Inferior parietal cortex (tissue), 1 donor: ENCODE data around the gene INF2.
A peak's percentile ranks its signal among the peaks of the same experiment; 100 is the strongest.
"Not testable (repeated sequence)": the region's sequence is repeated elsewhere in the genome, so short reads cannot be mapped to it uniquely, and the experiment has no call there.

Source experiments
- DNase-seq: peaks from one replicate; pipeline ENCODE4 v3.0.0-alpha.2; 2016; ENCODE audit errors: extremely low spot score

The INF2 gene

DNA sequence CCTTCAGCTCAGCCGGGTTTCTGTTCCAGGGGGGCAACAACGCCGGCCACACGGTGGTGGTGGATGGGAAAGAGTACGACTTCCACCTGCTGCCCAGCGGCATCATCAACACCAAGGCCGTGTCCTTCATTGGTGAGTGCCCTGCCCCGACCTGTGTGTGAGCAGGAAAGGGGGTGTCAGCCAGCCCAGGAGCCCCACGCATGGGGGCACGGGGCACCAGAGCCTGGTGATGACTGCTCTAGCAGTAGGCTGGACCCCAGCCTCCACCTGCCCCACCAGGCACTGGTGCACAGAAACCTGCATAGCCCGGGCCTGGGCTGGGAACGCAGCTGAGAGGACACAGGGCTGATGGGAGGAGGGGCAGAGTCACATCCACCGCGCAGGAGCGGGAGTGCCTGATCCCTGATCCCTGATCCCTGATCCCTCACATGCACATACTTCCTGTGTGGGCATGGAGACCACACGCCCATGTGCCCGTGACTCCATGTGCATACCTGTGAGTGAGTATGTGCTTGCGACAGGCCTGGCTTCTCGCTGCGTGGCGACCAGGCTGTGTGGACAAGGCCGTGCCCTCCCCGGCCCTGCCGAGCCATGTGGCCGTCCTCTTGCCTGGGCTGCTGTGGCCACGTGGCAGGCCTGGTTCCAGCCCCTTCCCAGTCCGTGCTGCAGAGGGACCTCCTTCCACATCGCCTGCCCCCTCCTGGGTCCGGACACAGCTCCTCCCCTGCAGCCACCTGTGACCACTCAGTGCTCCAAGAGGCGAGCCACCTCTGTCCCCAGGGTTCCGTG is 45.8 kb downstream of the INF2 start:
- DNase-seq: no peak

GRCh38 chr14:104735830-104736642 is 46.6 kb downstream of the INF2 start:
- no peak for DNase-seq

DNA sequence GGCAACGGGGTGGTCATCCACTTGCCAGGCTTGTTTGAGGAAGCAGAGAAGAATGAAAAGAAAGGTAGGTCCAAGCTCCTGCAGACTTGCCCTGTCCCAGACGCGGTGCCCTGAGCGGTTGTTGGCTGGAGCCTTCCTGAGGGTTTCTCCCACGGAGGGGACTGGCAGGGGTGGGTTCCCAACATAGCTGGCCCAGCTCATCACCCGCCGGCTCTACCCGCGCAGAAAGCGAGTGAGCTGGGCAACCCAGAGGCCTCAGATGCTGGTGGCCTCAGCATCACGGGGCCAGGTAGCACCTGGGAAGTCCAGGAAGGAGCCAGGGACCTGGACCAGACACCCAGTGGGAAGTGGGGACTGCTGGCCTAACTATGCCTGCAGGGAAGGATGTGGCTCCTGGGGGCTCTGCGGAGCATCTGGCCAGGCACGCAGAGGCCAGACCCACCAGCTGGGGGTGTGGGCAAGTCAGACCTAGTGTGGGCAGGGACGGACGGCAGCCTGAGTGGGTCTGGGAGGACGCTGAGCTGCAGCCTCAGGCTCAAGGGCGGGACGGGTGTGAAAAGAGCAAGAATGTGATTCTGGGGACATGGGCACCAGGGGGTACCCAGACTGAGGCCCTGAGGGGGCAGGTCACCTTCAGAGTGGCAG is 49.1 kb downstream of the INF2 start:
- DNase-seq: no peak

GRCh38 chr14:104739026-104739425 is 49.6 kb downstream of the INF2 start:
- no peak for DNase-seq

- no peak for DNase-seq
These were observed 50.4 kb downstream of the INF2 start for GRCh38 chr14:104739546-104740516.

DNA sequence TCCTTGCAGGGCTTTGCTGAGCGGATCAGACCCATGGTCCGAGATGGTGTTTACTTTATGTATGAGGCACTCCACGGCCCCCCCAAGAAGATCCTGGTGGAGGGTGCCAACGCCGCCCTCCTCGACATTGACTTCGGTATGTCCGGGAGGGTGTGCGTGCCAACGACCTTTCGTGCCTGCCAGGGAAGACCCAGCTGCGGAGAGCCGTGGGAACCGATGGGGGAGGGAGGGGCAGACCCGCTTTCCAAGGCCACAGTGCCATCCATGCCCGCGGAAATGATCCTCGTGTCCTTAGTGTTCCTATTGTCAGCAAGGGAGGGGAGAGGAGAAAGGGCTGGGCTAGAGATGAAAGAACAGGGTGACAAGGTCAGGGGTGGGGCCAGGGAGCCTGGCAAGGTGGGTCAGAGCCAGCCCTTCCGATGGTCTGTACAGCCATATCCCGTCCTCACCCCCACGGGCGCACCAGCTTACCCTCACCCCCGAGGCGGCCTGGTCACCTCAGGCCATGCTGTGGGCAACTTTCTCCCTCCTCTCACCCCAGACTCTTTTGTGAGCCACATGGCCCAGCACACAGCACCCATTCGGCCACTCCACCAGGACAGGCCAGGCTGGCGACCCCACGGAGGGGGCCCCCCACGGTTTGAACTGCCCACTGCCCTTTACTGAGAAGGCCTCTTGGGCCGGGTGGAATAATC is 51.8 kb downstream of the INF2 start:
- DNase-seq: no peak

DNA sequence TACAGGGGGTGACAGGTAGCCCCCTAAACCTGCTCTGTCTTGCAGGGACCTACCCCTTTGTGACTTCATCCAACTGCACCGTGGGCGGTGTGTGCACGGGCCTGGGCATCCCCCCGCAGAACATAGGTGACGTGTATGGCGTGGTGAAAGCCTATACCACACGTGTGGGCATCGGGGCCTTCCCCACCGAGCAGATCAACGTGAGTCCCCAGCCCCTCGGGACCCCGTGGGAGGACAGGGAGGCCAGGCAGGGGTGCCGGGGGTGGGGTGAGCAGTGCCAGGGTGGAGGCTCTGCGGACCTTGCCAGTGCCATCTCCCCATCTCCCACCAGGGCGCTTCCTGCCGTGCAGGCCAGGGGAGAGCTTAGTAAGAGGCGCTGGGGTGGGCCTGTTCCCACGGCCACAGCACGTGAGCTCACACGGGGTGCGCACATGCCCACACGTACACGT is 52.4 kb downstream of the INF2 start:
- DNase-seq: no peak

DNA sequence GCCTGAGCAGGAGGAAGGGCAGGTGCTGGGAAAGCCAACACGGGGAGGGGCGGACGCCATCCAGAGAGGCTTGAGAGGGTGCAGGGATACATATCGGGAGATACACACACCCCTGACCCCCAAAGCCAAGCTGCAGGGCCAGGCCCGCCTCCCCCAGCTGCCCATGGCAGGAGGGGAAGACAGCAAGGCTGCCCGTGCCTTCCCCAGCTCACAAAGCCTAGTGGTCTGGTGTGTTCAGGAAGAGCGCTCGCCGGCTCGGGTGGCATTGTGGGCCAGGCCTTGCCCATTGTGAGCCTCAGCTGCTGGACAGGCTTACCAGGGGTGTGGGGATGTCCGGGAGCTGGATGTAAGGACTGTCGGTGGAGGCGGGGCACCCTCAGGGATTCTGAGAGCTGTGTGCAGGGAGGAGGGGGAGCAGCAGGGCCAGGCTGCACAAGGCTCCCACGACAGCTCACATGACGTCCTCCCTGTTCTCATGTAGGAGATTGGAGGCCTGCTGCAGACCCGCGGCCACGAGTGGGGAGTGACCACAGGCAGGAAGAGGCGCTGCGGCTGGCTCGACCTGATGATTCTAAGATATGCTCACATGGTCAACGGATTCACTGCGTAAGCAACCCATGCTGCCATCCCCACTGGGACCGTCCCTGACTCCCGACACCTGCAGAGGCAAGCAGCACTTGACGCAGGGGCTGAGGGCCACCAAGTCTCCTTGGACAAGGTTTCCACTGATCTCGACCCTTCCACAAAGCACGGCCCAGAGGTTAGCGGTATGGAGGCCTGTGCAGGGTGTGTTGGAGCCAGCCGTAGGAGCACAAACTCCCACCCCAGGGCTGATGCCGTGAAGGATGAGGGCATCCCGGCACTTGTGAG is 53.4 kb downstream of the INF2 start:
- DNase-seq: no peak

- no peak for DNase-seq
These were observed 54.3 kb downstream of the INF2 start for GRCh38 chr14:104743461-104744380.

DNA sequence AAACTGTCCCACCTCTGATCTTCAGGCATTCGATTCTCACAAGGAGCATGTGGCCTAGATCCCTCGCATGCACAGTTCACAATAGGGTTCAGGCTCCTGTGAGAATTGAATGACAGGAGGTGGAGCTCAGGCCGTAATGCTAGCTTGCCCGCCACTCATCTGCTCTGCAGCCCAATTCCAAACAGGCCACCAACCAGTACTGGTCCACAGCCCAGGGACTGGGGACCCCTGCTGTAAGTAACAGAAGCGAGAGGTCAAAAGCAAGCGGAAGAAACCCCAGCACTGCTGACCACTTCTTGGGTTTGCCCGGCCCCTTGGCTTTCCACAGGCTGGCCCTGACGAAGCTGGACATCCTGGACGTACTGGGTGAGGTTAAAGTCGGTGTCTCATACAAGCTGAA is 55.1 kb downstream of the INF2 start:
- DNase-seq: no peak

DNA sequence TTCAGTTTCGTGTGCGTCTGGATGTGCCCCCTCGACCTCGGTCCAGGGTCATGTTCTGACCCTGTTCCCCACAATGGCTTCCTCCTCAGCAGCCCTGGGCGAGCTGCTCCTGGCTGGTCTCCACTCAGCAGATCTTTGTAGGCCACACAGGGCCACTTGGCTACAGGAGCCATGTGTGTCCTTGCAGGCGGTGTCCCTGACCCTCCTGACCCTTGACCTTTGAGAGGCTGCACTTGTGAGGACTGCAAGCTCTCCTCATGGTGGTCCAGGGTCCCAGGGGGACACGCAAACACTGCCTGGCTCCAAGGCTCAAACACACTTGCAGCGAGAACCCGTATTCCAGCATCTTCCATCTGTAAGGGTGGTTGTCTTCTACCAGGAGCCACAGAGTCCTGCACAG is 56.0 kb downstream of the INF2 start:
- DNase-seq: no peak

GRCh38 chr14:104746071-104746545 is 56.7 kb downstream of the INF2 start:
- DNase-seq: no peak

GRCh38 chr14:104746934-104747481 is 57.6 kb downstream of the INF2 start:
- DNase-seq: peak; percentile 29

- no peak for DNase-seq
These were observed 58.5 kb downstream of the INF2 start for GRCh38 chr14:104747876-104748275.

DNA sequence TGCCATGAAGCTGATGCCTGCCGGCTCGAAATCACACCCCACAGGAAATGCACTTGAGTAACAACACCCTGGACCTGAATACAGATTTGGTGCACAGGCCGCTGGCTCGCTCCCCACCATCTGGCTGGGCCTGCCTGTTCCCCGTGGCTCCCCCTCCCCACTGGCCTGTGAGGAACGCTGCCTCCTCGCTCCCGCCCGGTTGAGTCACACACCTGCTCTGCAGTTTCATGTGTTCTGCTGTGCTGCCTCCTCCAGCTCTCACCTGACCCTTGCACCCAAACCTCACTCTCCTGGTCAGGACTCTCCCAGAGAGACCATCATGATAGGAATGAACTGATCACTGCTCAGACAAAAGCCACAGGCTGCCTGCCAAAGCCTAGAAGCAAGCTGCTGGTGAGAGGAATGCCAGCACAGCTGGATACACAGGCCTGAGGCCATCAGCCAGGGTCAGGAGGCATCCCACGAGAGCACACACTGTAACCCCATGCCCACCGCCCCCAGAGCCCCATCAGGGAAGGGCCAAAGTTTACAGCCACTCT is 59.8 kb downstream of the INF2 start:
- DNase-seq: peak; percentile 36

DNA sequence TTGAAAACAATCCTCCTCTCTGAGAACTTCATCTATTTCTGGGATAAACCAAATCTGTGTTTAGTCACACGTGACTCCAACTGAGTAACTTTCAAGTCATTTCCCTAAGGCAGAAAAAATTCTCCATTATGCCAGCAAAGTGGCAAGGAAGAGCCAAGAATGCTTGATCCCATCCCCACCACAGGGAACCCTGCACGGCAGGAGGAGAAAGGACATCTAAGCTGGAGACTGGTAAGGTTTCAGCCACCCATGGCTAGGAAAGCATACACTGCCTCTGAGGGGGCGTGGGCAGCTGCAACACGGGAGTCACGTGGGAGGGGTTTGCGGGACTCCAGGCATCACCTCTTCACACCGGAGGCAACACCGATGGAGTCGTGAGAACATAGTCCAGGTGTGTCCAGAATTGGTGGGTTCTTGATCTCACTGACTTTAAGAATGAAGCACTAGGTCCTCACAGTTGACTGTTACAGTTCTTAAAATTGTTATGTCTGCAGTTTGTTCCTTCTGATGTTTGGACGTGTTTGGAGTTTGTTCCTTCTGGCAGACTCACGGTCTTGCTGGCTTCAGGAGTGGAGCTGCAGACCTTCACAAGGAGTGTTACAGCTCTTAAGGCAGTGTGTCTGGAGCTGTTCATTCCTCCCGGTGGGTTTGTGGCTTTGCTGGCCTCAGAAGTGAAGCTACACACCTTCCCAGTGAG is 60.8 kb downstream of the INF2 start:
- no peak for DNase-seq

GRCh38 chr14:104750753-104751057 is 61.3 kb downstream of the INF2 start:
- not testable (repeated sequence) for DNase-seq
